ENCODE results near the gene IRAK1.

- TF ChIP-seq ZSCAN29 (CRISPR knock-in tag; conservative IDR thresholded peaks at IDR 0.05) (no peak), ELK4 (CRISPR knock-in tag; IDR thresholded peaks at IDR 0.05; ENCODE audit: borderline replicate concordance) (no peak), MEF2D (CRISPR knock-in tag; IDR thresholded peaks at IDR 0.05) (no peak), ZNF782 (CRISPR knock-in tag; IDR thresholded peaks at IDR 0.05; ENCODE audit: borderline replicate concordance) (no peak), ZNF747 (CRISPR knock-in tag; IDR thresholded peaks at IDR 0.05; ENCODE audit: borderline replicate concordance) (no peak)
Measured at GRCh38 chrX:154021131-154021611, 1.5 kb upstream of the IRAK1 start.

Measured in HepG2 (cell line).